SIG-M5 treated with dmso at 0.1 percent for 504 hours (cell line): ENCODE results near the gene LYZL2.
"Not testable (repeated sequence)": the region's sequence is repeated elsewhere in the genome, so short reads cannot be mapped to it uniquely, and the experiment has no call there.

Source experiments
- DNase-seq: peaks from one replicate; lab custom pipeline; 2025; ENCODE audit not compliant: unreplicated experiment; lab: John Stamatoyannopoulos, UW

Gene LYZL2

DNA sequence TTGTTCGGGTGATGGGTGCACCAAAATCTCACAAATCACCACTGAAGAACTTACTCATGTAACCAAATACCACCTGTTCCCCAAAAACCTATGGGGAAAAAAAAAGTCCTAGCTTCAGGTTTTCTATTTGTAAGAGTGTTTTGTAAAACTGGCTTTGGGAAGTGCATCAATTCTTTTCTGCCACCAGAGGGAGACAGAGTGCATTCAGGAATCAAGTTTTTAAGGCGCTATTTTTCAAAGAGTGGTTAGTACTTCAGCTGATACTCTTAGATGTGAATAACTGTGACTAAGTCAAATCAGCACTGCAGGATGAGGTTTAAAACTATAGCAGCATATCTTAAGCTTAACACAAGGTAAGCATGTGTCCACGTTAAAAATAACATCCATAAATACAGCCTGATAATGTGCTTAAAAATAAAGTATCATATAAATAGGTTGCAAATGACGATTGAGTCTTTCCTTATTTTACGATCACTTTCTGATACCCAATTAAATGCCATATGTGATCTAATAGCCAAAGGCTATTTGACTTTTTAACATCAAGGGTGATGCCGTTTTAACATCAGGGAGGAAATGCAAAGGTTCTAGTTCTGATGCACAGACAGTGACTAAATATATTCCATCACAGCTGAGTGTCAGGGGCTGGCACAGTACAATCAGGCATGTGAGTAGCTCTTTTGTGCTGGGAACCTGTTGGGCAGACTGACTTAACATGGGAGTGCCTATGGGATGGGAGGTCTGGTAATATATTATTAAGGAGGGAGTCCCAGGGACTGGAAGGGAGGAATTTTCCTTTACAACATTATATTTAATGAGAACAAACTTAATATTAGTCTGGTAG, 10.6 kb upstream of the LYZL2 start:
- DNase-seq, result peak; percentile 60

DNA sequence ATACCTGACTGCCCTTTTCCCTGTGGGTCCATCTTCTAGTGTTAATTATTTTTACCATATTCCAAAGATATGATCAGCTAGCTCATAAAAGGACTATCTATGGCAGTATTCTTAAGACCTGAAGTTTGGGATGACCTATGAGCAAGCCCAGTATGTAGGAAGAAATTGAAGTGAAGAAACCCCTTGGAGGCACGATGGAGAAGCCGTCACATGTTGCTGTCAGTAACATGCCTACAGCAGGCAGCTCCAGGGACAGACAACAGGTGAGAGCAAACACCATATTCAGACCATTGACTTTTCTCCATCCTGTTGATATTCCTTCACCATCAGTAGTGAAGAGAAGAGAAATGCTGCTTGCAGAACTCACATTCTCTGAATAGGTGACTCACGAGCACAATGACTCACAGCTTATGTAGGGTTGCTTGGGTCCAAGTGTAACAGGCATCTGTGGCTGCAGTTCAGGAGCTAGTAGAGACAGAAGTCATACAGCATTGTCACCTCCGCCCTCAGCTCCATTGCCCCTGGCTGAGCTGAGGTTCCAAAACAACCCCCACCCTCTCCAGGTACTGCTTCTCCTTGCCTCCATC, 8.4 kb upstream of the LYZL2 start:
- DNase-seq, result peak; percentile 51

GRCh38 chr10:30631188-30631587, 1.6 kb upstream of the LYZL2 start:
- no peak for DNase-seq

GRCh38 chr10:30630571-30630970, 1.0 kb upstream of the LYZL2 start:
- no peak for DNase-seq

DNA sequence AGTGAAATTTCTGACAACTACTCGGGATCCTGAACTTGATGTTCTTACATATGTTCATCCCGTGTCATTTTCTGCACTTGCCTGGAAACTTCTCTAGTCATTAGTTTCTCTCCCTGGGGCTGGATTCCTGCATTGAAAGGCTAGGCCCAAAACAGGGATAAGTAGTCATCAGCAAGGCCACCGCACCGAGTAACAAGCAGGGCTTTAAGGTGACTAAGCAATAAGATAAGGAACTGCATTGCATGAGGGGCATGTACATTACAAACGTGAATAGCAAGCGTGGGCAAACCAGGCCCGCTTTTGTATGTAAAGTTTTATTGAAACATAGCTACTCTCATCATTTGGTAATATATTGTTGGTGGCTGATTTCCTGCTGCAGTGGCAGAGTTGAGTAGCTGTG, 977 bp downstream of the LYZL2 start:
- not testable (repeated sequence) for DNase-seq

- DNase-seq, result peak; percentile 25
These were observed 2.7 kb downstream of the LYZL2 start for GRCh38 chr10:30626837-30627236.

- DNase-seq, result not testable (repeated sequence)
These were observed 3.4 kb downstream of the LYZL2 start for GRCh38 chr10:30626196-30626595.

DNA sequence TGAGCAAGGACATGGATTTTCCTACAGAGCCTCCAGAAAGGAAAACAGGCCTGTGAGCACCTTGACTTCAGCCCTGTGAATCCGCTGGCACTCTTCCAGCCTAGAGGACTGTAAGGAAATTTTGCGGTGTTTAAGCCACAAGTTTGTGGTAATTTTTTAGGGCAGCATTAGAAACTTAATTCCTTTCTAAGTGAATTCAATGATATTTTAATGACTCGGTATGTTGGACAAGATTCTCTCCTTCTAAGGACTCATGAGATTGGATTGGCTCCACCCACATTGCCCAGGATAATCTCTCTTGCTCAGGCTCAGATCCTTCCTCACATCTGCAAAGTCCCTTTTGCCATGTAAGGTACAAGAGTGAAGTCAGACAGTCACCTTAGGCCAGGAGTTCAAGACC, 4.5 kb downstream of the LYZL2 start:
- DNase-seq, result no peak

DNA sequence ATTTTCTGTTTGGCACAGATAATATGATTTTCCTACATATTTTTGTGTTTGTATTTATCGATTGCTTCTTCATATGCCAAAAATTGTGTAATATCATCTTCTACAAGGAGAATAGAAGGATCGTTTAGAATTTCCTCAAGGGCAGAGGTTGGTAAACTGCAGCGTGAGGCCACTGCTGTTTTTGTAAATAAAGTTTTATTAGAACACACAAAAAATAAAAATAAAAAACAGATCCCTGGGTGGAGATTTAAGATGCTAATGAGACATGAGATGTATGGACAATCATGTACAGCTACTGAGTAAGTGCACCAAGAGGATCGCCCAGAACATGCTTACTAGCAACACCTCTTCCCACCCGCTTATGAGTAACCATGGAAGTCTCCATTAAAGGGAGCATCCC, 9.6 kb downstream of the LYZL2 start:
- DNase-seq, result no peak

DNA sequence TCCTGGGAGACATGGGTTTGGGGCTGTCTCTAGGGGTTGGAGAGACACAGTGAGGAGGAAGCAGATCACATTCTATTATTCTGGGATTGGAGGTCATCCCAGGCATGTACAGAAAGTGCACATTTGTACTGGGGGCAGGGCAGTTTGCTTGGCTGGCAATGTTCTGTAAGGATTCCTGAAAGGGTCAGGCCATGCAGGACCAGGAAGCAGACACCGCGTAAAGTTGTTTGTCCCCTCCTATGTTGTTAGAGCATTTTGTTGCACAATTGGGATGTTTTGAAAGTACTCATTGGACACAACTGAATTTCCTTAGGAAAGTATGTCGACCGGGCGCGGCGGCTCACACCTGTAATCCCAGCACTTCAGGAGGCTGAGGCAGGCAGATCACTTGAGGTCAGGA, 12.5 kb downstream of the LYZL2 start:
- DNase-seq, result no peak

- not testable (repeated sequence) for DNase-seq
These were observed 18.5 kb downstream of the LYZL2 start for GRCh38 chr10:30611041-30611440.

DNA sequence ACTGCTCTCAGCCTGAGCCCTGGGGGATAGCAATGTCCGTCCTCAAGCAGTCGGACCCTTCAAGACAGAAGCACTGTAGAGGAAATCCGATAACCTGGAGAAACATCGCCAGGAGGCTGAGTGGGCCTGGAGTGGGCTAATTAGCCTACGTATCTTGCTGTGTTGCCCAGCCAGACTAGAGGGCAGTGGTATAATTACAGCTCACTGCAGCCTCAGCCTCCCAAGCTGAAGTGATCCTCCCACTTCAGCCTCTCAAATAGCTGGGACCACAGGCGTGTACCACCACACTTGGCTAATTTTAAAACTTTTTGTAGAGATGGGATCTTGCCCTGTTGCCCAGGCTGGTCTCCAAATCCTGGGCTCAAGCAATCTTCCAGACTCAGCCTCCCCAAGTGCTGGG, 21.7 kb downstream of the LYZL2 start:
- DNase-seq, result no peak

GRCh38 chr10:30606313-30606712, 23.2 kb downstream of the LYZL2 start:
- DNase-seq, result peak; percentile 3

- peak; percentile 42 for DNase-seq
These were observed 24.0 kb downstream of the LYZL2 start for GRCh38 chr10:30605341-30606121.

GRCh38 chr10:30603589-30603988, 26.0 kb downstream of the LYZL2 start:
- no peak for DNase-seq

DNA sequence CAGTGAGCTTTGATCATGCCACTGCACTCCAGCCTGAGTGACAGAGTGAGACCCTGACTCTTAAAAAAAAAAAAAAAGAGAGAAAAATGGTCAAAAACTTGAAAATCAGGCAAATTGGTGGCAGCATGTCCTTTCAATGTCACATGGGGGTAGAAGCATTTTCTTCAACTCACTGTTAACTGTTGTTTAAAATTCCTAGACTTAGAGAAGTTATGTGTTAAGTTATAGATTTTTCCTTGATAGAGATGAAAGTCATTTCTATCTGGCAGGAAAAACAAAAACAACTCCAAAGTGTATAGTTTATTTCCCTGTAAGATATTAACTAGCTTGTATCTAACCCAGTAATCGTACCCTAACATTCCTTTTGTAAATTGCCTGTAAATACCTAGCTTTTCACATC, 26.8 kb downstream of the LYZL2 start:
- no peak for DNase-seq

GRCh38 chr10:30600005-30600404, 29.5 kb downstream of the LYZL2 start:
- DNase-seq, result peak; percentile 46

DNA sequence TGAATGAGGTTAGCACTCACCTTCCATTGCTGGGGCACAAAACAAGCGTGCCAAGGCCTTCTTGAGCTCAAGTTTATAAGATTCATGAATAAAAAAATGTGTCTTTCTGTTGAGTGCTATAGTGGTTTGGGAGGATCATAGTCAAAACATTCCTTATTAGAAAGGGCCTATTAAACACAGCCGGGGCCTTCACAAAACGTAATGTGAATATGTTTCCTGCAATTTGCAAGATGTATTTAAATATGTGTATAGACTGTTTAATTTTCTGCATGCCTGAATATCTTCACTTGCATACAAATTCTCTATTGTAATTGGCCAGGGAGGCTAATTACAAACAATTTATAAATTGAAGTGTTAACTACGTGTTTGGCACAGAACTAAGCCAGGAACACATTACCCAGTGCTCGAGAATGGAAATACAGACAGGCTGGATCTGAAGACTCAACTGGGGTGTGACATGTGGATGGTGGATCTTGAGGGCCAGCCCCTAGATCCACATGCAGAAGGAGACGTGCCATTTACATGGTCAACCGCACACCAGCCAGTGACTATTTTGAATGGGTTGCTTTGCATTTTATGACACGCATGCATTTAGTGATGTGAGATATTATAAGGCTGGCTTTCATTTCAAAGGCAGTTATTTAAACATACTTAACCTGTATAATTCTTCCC, 31.3 kb downstream of the LYZL2 start:
- no peak for DNase-seq

- DNase-seq, result not testable (repeated sequence)
These were observed 32.1 kb downstream of the LYZL2 start for GRCh38 chr10:30597433-30597824.

DNA sequence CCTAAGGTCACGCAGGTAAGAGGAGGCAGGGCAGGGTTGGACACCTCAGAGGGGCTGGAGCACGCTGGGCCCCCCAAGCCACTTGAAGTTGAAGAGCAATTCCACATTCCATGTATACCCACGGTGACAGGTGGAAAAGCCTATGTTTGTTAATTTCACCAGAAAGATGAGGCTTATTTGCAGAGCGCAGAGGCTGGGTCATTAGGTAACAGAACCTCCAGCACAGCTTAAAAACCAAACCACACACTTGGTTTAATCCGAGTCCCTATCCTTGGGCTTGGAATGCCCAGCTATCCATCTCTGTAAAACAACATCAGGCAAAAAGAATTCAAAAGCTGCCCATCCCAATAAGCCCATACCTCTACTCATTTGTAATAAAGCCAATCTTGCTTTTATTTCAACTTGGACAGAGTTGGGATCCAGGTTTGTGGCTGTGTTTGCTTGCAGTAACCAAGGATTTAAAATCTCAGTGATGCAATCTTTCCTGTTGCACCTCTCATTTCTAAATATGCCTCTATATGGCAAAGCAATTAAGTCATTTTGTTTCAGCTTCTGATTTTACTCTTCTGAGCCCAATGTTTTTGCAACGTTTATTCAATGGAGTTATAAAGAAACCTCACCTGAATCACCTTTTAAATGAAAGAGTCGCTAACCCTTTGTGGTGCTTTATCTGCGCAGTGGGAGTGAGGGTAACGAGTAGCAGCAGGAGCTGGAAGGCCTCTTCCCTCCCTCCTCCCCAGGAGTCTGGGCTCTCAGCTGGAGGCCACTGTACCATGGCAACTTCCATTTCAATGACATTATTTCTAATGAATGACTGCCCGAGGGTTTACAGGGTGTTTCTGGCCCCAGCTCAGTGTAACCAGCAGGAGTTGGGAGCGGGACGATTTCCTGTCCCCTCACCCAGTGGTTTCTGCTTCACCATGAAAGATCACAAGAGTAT, 32.8 kb downstream of the LYZL2 start:
- DNase-seq, result not testable (repeated sequence)
